HG03196 (cell line): ENCODE measurements around the gene IQSEC1.

Experiments used
- ATAC-seq: cut with Tn5 transposase; IDR thresholded peaks from one replicate; pipeline ENCODE4 v1.9.1; 2021; ENCODE audit not compliant: unreplicated experiment

IQSEC1 gene

DNA sequence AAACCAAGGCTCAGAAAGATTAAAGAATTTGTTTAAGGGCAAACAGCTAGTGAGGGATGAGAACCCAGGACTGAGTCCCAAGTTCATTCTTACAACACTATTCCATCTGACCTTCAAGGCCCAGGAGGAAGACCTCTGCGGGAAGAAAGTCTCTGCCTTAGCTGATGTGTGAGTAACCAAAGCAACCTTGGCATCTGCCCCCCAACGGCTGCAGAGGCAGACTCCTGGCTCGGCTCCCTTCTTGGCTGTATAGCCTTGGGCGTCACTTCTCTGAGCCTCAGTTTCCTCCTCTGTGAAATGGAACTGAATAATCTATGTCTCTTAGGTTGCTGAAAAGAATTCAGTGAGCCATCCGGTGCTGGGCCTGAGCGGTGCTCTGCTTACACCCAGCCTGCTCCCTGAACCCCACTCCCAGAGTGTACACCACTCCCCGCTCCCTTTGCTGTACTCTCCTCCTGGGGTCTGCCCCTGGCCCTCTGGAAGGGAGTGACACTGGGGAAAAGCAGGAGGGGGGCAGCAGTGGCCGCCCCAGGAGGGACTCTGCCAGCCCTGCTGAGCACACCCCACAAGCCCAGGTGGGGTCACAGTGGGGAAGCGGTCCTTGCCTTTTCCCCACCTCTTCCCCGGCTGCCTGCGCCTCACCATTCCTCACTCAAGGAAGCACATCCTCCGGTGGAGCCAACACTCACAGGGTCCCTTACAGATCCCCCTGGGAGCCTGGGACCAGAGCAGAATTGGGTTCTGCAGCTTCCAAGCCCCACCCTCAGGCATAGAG, 97.3 kb downstream of the IQSEC1 start:
- ATAC-seq, result no peak

DNA sequence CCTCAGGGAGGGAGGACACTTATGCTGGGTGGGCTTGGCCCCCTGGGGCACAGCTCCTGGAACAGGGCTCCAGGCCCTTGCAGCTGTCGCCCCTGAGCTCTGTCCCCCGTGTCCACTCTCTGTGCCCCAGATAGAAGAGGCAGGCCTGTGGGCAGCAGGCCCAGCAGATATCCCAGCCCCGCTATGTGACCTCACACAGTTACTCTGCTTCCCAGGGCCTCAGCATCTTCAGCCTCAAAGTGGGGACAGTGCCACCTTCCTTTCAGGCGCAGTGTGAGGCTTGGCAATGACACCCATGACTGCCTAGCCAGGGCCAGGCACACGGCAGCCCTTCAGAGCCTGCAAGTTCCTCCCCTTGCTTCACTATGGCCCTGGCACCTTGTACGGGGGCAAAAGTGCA, 98.4 kb downstream of the IQSEC1 start:
- ATAC-seq, result no peak

DNA sequence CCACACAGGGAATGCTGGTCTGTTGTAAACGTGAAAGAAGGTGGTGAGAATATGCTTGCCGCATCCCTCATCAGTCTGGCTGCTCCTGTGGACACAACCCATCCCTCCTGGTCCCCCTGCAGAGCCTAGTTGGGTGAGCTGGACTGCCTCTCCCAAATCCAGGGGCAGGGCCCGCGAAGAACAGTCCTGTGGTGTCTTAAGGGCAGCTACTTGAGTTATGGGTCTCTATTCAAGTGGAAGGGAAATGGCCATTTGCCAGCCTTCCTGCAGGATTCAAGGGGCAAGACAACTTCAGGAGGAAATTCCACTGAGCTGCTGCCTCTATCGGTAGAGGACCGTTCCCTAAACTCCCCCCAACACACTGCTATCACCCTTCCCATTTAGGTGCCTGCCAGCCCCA, 98.9 kb downstream of the IQSEC1 start:
- ATAC-seq, result no peak

DNA sequence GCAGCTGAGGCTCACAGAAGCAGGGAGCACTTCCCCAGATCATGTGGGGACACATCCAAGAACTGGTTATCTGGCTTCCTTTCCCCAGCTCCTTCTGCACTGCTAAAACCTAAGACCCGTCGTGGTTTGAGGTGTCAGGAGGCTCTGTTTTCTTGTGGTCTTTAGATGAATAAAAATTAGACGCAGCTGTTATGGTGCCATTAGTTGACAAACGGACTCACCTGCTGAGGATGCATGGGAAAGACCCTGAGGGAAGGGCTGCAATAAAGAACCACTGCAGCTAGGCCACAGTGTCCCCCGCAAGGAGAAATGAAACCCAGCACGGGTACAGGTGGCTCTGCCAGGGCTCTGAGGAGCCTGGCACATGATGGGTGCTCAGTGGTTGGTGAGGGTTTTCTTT, 99.4 kb downstream of the IQSEC1 start:
- ATAC-seq, result no peak

DNA sequence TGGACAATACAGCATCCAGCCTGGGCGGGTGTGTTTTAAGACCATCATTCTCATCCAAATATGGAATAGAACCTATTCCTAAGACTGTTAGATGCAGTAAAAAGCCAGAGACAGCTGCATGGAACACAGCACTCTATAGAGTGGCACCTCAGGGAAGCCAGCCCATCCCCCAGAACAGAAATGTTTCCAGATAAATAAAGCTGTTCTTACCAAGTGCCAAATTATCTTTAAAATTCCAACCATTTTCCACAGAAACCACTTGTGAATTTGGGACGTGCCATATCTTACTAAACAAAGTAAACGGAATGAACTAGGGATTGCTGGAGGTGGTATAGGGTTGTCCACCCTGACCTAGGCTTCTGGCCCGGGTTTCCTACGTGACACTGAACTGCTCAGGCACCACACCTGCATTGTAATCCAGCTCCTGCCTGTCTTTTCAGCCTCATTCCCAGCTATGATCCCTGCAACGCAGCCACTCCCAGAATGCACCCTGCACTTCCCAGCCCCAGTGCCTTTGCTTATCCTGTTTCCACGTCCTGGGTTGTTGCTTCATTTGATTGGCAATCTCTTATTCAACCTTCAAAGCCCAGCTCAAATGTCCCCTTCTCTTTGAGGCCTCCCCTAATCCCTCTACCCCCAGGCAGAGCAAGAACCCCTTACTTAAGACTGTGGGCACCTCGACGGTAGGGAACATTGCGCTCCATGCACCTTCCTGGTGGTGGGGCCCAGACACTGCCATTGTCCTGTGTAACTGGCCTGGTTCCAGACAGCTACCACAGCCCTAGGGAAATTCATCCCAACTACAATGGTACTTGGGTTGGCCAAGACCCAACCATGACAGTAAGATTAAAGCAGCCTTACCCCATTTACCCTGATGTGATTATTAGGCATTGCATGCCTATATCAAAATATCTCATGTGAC, 100.2 kb downstream of the IQSEC1 start:
- ATAC-seq, result no peak

DNA sequence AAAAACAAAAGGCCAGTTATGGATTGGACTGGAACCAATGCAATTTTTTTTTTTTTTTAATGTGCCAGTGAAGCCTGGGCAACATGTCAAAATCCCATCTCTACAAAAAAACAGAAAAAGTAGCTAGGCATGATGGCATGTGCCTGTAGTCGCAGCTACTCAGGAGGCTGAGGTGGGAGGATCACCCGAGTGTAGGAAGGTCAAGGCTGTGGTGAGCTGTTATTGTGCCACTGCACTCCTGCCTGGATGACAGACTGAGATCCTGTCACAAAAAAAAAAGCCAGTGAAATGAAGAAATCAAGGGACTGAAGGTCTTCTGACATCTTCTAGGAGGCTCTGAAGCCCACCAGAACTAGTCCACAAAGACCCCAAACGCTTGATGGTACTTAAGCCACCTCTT, 101.2 kb downstream of the IQSEC1 start:
- ATAC-seq, result no peak

DNA sequence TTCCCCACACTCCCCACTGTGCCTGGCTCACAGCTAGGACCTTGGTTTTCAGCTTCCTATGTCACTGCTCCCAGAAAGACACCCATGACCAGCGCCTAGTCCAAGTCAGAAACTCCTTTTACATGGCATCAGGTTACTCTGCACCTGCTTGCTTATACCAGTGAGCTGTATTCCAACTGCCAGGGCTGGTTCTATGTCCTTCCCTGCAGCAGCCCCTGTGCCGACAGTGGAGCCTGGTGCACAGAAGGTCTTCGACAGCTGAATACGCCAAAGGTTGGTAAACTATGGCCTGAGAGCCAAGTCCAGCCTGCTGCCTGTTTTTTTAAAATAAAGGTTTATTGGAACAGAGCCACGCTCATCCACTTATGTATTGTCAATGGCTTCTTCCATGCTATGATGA, 102.5 kb downstream of the IQSEC1 start:
- ATAC-seq, result no peak

DNA sequence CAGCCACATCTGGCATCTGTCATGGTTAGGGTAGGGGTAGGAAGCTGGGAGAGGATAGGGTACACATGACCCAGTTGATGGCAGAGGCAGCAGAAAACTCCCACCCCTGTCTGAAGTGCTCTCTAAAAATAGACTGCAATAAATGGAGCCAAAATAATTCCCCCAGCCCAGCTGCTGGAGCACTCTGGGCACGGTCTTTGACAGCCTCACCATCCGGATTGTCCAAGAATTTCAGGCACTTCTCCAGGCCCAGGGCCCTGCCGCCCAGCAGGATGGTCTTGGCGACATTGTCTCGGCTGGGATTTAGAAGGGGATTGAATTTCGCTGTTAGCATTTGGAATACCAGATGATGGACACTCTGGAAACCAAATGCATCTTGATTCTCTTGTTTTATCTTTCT, 103.7 kb downstream of the IQSEC1 start:
- ATAC-seq, result no peak

DNA sequence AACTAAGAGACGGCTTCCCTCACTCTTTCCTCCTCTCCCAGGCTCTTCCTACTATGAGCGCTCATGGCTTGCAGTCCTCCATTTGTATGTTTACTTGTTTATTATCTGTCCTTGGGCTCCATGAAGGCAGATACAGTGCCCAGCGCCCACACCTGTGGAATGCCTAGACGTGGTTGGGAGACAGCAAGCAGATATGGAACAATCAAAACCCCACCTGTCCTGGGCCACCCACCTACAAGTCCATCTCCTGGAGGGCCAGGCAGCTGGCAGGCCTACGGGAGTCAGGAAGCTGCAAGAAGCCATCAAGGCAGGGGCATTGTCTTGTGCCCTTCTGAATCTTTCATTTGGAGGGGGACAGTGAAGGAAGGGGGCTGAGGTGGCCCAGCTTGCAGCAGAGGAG, 104.7 kb downstream of the IQSEC1 start:
- ATAC-seq, result no peak

DNA sequence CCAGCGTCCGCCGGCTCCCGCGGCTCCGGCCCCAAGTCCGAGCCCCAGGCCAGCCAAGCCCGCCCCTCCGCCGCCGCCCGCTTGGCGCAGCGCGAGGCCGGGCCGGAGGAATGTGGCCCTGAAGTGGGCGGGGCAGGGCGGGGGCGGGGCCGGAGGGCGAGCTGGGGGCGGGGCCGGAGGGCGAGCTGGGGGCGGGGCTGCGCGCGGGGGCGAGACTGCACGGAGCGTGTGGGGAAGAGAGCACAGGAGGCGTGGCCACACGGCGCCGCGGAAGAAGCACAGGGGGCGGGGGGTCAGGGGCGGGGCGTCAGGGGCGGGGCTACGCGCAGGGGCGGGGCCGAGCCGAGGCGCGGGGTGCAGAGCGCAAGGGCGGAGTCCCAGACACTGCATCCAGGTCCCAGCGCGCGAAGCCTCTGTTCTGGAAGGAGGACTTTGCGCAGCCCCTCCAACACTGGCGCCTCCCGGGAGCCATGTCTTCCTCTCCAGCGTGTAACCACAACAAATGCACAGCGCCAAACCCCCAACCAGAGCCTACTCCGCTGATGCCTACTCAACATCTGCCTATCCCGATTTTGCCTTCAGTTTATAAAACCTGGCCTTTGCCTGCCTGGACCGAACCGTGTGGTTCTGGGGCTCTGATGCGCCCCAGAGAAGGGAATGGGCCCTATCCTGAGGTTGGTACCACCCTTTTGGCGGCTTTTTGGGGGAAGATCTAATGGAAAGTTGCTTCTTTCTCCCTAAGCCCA, 105.5 kb downstream of the IQSEC1 start:
- peak; percentile 62 for ATAC-seq

DNA sequence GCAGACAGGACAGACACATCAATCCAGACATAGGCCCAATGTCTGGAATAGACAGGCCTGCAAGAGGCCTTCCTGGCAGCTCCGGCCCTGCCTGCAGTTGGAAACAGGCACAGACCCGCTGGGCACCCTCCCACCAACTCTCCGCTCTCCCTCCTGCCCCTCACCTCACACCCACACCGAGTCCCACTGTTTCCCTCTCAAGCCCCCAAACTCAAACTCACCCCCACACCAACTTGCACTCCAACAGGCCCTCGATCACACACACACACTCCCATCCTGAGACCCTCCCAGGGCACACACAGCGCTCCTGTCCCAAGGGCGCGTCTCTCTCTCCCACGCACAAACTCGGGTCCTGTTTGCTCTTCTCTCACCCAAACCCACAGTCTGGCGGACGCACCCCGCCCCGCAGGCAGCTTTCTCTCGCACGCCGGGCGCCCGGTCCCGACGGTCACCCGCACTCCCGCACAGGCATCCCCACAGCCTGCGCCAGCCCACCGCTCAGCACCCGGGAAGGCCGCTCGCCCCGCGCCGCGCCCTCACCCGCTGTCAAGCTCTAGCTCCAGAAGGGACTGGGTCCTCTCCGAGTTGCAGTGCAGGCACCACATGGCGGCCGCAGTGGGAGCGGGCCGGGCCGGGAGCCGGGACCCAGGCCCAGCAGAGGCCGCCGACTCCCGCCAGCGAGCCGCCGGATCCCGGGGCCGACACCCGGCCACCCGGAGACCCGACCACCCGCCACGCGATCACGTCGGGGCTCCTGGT, 106.2 kb downstream of the IQSEC1 start:
- peak; percentile 12 for ATAC-seq

DNA sequence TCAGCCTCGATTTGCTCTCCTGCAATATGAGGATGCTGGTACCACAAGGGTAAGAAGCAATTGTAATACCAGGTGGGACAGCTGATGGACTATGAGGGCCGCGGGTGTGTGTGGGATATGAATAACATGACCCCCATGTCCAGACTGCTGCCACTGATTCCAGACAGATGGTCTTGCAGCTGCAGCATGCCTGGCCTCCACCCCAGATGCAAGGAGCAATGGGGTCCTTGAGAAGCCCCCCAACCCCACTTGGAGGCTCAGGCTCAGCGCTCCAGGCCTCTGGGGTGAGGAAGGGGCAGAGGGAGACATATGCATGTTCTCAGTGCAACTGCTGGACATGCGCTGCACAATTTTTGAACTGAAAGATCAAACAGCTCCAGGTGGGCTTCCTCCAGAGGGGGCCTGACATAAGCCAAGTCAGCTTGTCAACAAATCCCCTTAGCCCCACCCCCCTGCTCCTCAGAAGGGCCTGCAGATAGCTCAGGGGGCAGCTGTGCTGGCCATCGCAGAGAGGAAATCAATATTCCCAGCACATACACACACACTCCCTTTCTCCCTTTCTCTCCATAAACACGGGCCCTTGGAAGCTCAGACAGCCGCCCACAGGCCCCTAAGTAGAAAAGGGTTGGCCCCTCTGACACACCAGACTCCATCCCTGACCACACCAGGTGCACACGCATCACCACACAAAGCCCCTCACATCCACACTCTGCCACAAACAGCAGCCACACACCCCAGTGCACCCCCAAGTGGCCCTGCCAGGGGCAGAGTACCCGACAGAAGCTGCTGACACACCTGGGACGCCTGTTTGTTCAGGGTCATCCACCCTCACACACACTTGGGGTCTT, 107.0 kb downstream of the IQSEC1 start:
- ATAC-seq, result no peak

DNA sequence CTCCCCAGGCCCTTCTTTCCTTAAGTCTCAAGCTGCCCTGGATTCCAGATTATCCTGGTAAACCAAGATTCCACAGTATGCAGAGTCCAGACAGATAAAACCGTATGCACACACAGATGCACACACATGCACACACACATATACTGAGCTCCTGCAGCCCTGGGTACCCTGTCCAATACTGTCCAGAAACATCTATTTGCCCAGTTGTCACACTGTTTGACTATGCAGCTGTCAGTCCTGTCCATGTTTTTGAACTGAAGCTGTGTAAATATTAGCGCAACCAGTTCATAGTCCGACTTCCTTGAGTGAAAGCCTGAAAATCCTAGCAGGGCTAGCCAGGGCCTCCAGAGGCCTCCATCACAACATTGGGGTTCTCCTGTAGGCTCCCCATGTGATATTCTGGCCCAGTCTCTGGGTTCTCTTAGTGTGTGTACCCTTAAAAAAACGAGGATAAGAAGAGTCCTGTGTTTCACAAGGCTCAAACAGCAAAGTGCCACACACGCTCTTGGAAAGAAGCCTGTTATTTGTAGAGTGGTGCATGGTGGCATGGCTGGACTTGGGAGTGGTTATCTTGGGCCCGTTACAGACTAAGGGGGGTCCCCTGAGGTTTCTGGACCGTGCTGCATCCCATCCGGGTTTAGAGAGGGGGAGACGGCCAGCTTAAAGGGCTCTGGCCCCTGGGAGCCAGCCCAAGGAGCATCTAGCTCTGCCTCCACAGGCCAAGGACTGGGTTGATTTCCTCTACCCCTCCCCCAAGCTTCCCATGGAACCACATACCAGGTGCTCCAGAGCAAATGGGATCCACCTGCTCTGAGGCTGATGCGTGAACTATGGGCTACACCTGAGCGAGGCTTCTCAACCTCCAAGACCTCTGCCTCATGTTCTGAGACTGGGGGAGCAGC, 108.3 kb downstream of the IQSEC1 start:
- no peak for ATAC-seq

DNA sequence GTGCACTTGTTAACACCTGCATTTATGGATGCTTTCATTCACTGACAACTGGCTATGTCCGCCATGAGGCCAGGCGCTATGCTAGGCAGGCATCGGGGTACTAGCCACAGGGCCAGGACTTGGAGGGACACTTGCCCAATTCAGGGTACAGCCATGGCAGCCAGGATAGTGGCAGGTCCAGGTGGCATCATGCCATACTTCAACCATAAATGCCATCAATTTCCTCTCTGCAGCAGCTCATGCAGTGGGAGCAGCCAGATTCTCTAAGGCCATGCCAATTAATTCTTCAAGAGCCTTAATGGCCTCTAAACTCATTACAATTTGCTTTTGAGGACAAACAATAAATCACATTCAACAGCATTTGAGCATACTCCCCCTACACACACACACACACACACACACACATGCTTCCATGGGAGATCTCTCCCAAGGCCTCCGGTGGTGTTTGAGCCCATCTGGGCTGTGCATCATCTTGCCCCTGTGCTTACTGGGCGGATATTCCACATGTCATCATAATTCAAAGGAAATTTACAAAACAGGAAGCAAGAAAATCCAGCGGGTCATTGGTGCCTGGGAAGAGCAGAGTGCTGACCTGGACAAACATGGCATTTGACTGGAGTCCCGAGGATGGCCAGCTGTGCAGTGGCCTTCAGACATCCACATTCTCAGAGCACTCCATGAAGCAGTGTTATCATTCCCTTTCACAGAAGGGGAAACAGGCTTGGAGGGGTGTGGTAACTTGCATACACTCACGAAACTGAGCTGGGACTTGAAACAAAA, 109.1 kb downstream of the IQSEC1 start:
- no peak for ATAC-seq

DNA sequence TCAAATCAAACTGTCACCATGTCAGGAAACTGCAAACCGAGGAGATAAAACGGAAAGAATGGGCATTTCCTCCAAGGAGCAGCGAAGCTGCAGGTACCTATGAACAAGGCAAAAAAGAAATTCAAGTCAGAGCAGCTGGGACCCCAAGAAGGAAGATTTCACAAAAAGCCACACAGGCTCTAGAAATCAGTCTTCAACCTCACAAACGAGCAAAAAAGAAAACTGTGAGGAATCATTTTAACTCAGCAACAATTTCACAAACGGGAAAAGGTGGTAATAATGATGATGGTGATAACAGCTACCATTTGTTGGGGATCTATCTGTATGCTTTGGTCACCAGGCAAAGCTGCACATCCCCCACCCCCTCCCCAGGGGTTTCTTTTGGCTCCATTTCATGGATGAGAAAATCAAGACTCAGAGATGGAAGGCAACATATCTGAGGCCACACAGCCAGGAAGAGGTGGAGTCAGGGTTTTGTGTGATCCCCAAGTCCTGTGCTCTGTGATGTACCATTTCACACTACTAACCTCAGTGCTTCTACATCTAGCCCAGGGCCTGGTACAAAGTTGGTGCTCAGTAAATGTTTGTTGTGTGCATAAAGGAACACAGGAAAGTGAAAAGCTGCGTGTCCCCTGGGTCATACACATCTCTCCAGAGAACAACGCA, 109.9 kb downstream of the IQSEC1 start:
- ATAC-seq, result no peak

DNA sequence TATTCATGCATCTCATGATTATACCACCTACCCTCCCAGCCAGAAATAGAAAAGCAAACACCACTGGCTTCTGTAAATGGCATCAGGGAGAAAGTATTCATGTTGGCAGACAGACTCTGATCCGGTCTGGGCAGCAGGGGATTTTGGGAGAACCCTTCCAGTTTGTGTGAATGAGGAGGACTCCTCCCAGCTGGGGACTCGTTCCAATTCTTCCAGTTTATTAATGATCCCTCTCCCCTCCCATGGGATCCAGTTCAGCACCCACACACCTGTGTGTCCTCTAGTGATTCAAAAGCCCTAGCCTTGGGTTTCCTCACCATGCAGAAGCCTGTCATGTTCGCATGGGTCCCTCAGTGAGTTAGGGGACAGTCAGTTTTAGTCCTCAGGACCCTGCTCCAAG, 110.9 kb downstream of the IQSEC1 start:
- no peak for ATAC-seq

DNA sequence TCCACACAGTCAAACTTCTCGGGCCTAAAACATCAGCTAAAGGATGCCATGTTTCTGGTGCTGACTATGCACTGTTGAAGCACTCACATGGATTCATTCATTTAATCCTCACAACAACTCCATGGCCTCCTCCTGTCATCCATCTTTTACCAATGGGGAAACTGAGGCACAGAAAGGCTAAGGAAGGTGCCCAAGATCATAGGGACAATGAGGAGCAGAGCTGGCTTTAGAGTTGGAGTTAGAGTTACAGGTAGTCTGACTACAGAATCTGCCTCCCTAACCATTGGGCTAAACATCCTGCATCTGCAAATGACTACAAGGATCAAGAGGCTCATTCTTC, 111.6 kb downstream of the IQSEC1 start:
- no peak for ATAC-seq
